Panc1 (cell line): ENCODE measurements around the gene C1orf226. TPM values are rescaled to one million over a fixed set of nuclear protein-coding genes. Genes with fewer than 3 reads are reported as not detected.

Source experiments
- ATAC-seq: fragments of 200-7000 bp; cut with Tn5 transposase; 2 replicates; pipeline ENCODE4 v1.9.1; 2020; ENCODE audit warnings: mild to moderate bottlenecking, moderate library complexity
- Bru-seq: library from RNA; stranded (reverse); fragments of 400-500 nt; gene quantifications from one replicate; lab custom pipeline; 2021; lab: Mats Ljungman, UMichigan
- BruChase-seq, 2 experiments: library from RNA; stranded (reverse); fragments of 400-500 nt; gene quantifications; one replicate each; lab custom pipeline; 2021; lab: Mats Ljungman, UMichigan
- BruUV-seq: library from RNA; stranded (reverse); fragments of 400-500 nt; replicated peaks from 2 replicates; lab custom pipeline; 2021; lab: Mats Ljungman, UMichigan
- CTCF ChIA-PET: fragments of 300-600 bp; sonication (Branson Sonifier 250); formaldehyde crosslinking; loops from one replicate; lab custom pipeline; 2022; ENCODE audit warnings: antibody characterized with exemption; lab: Charles Lee
- POLR2A ChIA-PET: fragments of 300-600 bp; sonication (Branson Sonifier 250); formaldehyde crosslinking; loops from one replicate; lab custom pipeline; 2022; ENCODE audit warnings: antibody characterized with exemption; lab: Charles Lee
- DNase-seq: peaks from one replicate; pipeline ENCODE4 v3.0.0-alpha.2; 2010; ENCODE audit warnings: low read depth, low spot score
- H3K27ac ChIP-seq: 2 replicates; pipeline ENCODE4 v1.5.1; 2011; ENCODE audit warnings: mild to moderate bottlenecking, low read length, inconsistent platforms
- H3K27me3 ChIP-seq: fragments of 200-500 bp; sonication (Bioruptor generic); 2 replicates; pipeline ENCODE4 v1.6.0; 2014; ENCODE audit warnings: low read length, inconsistent platforms; ENCODE audit not compliant: control insufficient read depth, insufficient read depth
- H3K36me3 ChIP-seq: fragments of 200-500 bp; sonication (Bioruptor generic); 2 replicates; pipeline ENCODE4 v1.5.1; 2014; ENCODE audit warnings: inconsistent platforms, mild to moderate bottlenecking, low read length, moderate library complexity; ENCODE audit not compliant: control insufficient read depth, insufficient read depth
- H3K4me1 ChIP-seq: 2 replicates; pipeline ENCODE4 v1.5.1; 2011; ENCODE audit warnings: inconsistent platforms, mild to moderate bottlenecking, low read length, moderate library complexity; ENCODE audit not compliant: control insufficient read depth, insufficient read depth
- H3K4me3 ChIP-seq, 2 experiments: 2 replicates each; pipeline ENCODE4 v1.5.1; 2011 to 2012; ENCODE audit warnings: low read depth in 2 of 2, low read length in 2 of 2, mild to moderate bottlenecking in 2 of 2, inconsistent platforms in 1 of 2, moderate library complexity in 1 of 2
- H3K9me3 ChIP-seq: fragments of 200-500 bp; sonication (Bioruptor generic); 2 replicates; pipeline ENCODE4 v1.5.1; 2014; ENCODE audit warnings: low read depth, mild to moderate bottlenecking, inconsistent platforms, low read length, moderate library complexity; ENCODE audit not compliant: control insufficient read depth, insufficient read depth
- POLR2AphosphoS5 ChIP-seq: IDR thresholded peaks from 2 replicates; pipeline ENCODE4 v1.6.1; 2012; ENCODE audit warnings: mild to moderate bottlenecking, low read depth, low read length, moderate library complexity
- REST ChIP-seq, 2 experiments: IDR thresholded peaks; 2 replicates each; pipeline ENCODE4 v1.6.1; 2011 to 2012; ENCODE audit warnings: low read depth in 2 of 2, control low read depth in 1 of 2, low read length in 1 of 2, mild to moderate bottlenecking in 1 of 2, moderate library complexity in 1 of 2; ENCODE audit not compliant: insufficient read depth in 1 of 2
- SIN3A ChIP-seq: IDR thresholded peaks from 2 replicates; pipeline ENCODE4 v1.6.1; 2012; ENCODE audit warnings: low read depth, mild to moderate bottlenecking, low read length, moderate library complexity, borderline replicate concordance; ENCODE audit not compliant: insufficient read depth
- TCF7L2 ChIP-seq: IDR thresholded peaks from 2 replicates; pipeline ENCODE4 v1.6.1; 2011; ENCODE audit warnings: mild to moderate bottlenecking, low read depth, low read length, inconsistent platforms
- in situ Hi-C: cut with HindIII; loops from 2 replicates; pipeline ENCODE4 v1.10.0; 2016; ENCODE audit warnings: low sequenced_read_pairs, low pct_unique_long_range_greater_than_20kb
- intact Hi-C: fragments of 100-400 bp; cut with micrococcal nuclease; formaldehyde crosslinking; loops from one replicate; pipeline ENCODE4 v1.10.0; 2022; ENCODE audit not compliant: unreplicated experiment
- long read RNA-seq: library from polyadenylated mRNA; unstranded; transcript quantifications from one replicate; pipeline ENCODE4 v2.0.0, GENCODE V29; 2021; ENCODE audit not compliant: unreplicated experiment
- polyA plus RNA-seq: library from polyadenylated mRNA; unstranded; fragments of >200 nt; gene quantifications from one replicate; pipeline ENCODE4 v1.2.1, GENCODE V29; 2012; ENCODE audit warnings: missing spikeins; ENCODE audit not compliant: insufficient read length
- total RNA-seq: library from RNA; stranded (reverse); gene quantifications from one replicate; pipeline ENCODE4 v1.2.1, GENCODE V29; 2021; ENCODE audit not compliant: unreplicated experiment
- TF ChIP-seq, protein P1 (sequence below): fragments of 450-650 bp; IDR thresholded peaks from 2 replicates; pipeline ENCODE4 v1.5.1; 2017; ENCODE audit warnings: mild to moderate bottlenecking

C1orf226 gene, protein sequence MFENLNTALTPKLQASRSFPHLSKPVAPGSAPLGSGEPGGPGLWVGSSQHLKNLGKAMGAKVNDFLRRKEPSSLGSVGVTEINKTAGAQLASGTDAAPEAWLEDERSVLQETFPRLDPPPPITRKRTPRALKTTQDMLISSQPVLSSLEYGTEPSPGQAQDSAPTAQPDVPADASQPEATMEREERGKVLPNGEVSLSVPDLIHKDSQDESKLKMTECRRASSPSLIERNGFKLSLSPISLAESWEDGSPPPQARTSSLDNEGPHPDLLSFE
- 38.4 TPM for total RNA-seq
- polyA plus RNA-seq: 21.9 TPM
- percentile 82 among the genes with signal in this experiment for Bru-seq, nascent RNA
- BruChase-seq, experiment 1, labeled RNA remaining after a 2-hour chase: percentile 98 among the genes with signal in this experiment
- BruChase-seq, experiment 2, labeled RNA remaining after a 6-hour chase: percentile 91 among the genes with signal in this experiment
- long read RNA-seq, full-length matches to known transcripts: 9 of 42 reads
- long read RNA-seq, partial matches to known transcripts: 0 of 42 reads
- long read RNA-seq, other reads (novel, unspliced or antisense): 33 of 42 reads

- in situ Hi-C loops: no loop called here
- POLR2A ChIA-PET: no interaction called here
- ATAC-seq: no peak
Measured at GRCh38 chr1:162381383-162381782, at the start of gene C1orf226. C1orf226 (plus strand) TSS chr1:162381728; CDS start chr1:162381902, 174 bp downstream.

DNA sequence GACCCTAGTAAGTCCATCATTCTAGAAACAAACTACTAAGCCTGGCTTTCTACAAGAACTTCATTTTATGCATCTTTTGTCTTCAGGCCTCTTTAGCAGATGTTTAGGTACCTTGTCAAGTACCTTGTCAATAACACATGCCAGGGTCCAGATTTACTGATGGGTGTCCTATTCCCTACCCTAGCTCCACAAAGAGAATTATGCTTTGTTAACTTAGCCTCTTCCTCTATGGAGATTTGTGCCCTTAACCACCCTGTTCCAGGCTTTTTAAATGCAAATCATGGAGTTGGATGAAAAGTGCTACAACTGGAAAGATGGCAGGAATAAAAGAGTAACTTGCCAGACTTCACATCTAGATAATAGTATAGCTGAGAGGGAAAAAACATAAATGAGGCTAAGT, 47.5 kb upstream of the C1orf226 start:
- intact Hi-C loops: no loop called here
- BruUV-seq: no TSS peak

More at GRCh38 chr1:162381383-162381782, at the start of gene C1orf226:
- Histone ChIP-seq H3K9me3 (no peaks in the 10 kb centered on the region), H3K4me3 (no peak within 1 kb of the TSS), H3K27ac (no peak within 1 kb of the TSS), H3K4me1 (no peaks in the 10 kb centered on the region), H3K27me3 (no peaks in the 10 kb centered on the region), H3K36me3 (no peaks in the 10 kb centered on the region)
- CTCF ChIA-PET: no interaction called here
- TF ChIP-seq TCF7L2: no peak
- no peak for TF ChIP-seq SIN3A
- TF ChIP-seq POLR2AphosphoS5: no peak
- TF ChIP-seq REST (IDR thresholded peaks at IDR 0.05; ENCODE audit: insufficient read depth in 1 of 2, low read depth in 2 of 2, low read length in 1 of 2): no peak
- TF ChIP-seq, protein P1, sequence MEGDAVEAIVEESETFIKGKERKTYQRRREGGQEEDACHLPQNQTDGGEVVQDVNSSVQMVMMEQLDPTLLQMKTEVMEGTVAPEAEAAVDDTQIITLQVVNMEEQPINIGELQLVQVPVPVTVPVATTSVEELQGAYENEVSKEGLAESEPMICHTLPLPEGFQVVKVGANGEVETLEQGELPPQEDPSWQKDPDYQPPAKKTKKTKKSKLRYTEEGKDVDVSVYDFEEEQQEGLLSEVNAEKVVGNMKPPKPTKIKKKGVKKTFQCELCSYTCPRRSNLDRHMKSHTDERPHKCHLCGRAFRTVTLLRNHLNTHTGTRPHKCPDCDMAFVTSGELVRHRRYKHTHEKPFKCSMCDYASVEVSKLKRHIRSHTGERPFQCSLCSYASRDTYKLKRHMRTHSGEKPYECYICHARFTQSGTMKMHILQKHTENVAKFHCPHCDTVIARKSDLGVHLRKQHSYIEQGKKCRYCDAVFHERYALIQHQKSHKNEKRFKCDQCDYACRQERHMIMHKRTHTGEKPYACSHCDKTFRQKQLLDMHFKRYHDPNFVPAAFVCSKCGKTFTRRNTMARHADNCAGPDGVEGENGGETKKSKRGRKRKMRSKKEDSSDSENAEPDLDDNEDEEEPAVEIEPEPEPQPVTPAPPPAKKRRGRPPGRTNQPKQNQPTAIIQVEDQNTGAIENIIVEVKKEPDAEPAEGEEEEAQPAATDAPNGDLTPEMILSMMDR: no peak
- DNase-seq: no peak
- no TSS peak for BruUV-seq
- intact Hi-C loops: no loop called here

More for the DNA sequence above, 47.5 kb upstream of the C1orf226 start:
- Histone ChIP-seq H3K27ac (no peak overlapping the region), H3K9me3 (no peaks in the 10 kb centered on the region), H3K4me1 (no peaks in the 10 kb centered on the region; the same call in 1 of the 2 replicates), H3K36me3 (no peaks in the 10 kb centered on the region), H3K4me3 (no peak overlapping the region), H3K27me3 (no peaks in the 10 kb centered on the region)
- ChIA-PET CTCF (no interaction called here), POLR2A (no interaction called here)
- TF ChIP-seq REST (IDR thresholded peaks at IDR 0.05; ENCODE audit: insufficient read depth in 1 of 2, low read depth in 2 of 2, low read length in 1 of 2) (no peak), SIN3A (no peak)
- ATAC-seq (no peak), DNase-seq (no peak)
- in situ Hi-C loops: no loop called here
